GM23338 (cell line): ENCODE results near the gene NPEPL1.

Experiments used
- CREB1 ChIP-seq: fragments of 250-450 bp; sonication (Bioruptor Pico); IDR thresholded peaks from 2 replicates; pipeline ENCODE4 v1.5.0; 2020; ENCODE audit warnings: low read depth, mild to moderate bottlenecking, moderate library complexity
- CTCF ChIP-seq, 2 experiments: fragments of 200-600 bp in 1 of 2; sonication (generic) in 1 of 2; conservative IDR thresholded peaks; 2 replicates each; pipeline versions ENCODE4 v1.5.1 to v1.6.1; 2016 to 2017; ENCODE audit warnings: antibody characterized with exemption in 2 of 2, low read depth in 2 of 2, mild to moderate bottlenecking in 2 of 2, moderate library complexity in 1 of 2
- EZH2 ChIP-seq: fragments of 200-600 bp; sonication (generic); IDR thresholded peaks from one replicate; pipeline ENCODE4 v1.8.0; 2017; ENCODE audit warnings: antibody characterized with exemption, mild to moderate bottlenecking, low read depth; ENCODE audit not compliant: unreplicated experiment
- EZH2phosphoT487 ChIP-seq: fragments of 200-600 bp; sonication (generic); IDR thresholded peaks from one replicate; pipeline ENCODE4 v1.8.1; 2018; ENCODE audit warnings: antibody characterized with exemption; ENCODE audit not compliant: unreplicated experiment
- JUNB ChIP-seq: IDR thresholded peaks from one replicate; pipeline ENCODE4 v1.6.1; 2016; ENCODE audit warnings: antibody characterized with exemption; ENCODE audit not compliant: unreplicated experiment
- NANOG ChIP-seq: IDR thresholded peaks from 2 replicates; pipeline ENCODE4 v1.6.1; 2016; ENCODE audit warnings: antibody characterized with exemption, borderline replicate concordance
- POLR2AphosphoS5 ChIP-seq: IDR thresholded peaks from 2 replicates; pipeline ENCODE4 v1.6.1; 2016; ENCODE audit warnings: antibody characterized with exemption, low read depth
- STAT1 ChIP-seq: IDR thresholded peaks from one replicate; pipeline ENCODE4 v1.6.1; 2016; ENCODE audit warnings: antibody characterized with exemption; ENCODE audit not compliant: unreplicated experiment
- ZNF114 ChIP-seq: fragments of 250-450 bp; sonication (Bioruptor Pico); IDR thresholded peaks from 2 replicates; pipeline ENCODE4 v1.5.0; 2020; ENCODE audit warnings: mild to moderate bottlenecking, moderate library complexity
- ZNF331 ChIP-seq: fragments of 250-450 bp; sonication (Bioruptor Pico); IDR thresholded peaks from 2 replicates; pipeline ENCODE4 v1.5.0; 2020; ENCODE audit warnings: low read depth, mild to moderate bottlenecking, moderate library complexity
- TF ChIP-seq, protein P1 (sequence below): IDR thresholded peaks from one replicate; pipeline ENCODE4 v1.6.1; 2018; ENCODE audit warnings: antibody characterized with exemption; ENCODE audit not compliant: unreplicated experiment
- TF ChIP-seq, protein P2 (sequence below): IDR thresholded peaks from 2 replicates; pipeline ENCODE4 v1.6.1; 2016; ENCODE audit warnings: antibody characterized with exemption
- TF ChIP-seq, protein P3 (sequence below): fragments of 250-450 bp; sonication (Bioruptor Pico); IDR thresholded peaks from 2 replicates; pipeline ENCODE4 v1.5.0; 2020; ENCODE audit warnings: mild to moderate bottlenecking, moderate library complexity

GRCh38 chr20:58701431-58702160, 9.0 kb downstream of the NPEPL1 start:
- no peak for TF ChIP-seq EZH2
- TF ChIP-seq CTCF (conservative IDR thresholded peaks at IDR 0.05; ENCODE audit: low read depth in 2 of 2), result no peak
- TF ChIP-seq, protein P1, sequence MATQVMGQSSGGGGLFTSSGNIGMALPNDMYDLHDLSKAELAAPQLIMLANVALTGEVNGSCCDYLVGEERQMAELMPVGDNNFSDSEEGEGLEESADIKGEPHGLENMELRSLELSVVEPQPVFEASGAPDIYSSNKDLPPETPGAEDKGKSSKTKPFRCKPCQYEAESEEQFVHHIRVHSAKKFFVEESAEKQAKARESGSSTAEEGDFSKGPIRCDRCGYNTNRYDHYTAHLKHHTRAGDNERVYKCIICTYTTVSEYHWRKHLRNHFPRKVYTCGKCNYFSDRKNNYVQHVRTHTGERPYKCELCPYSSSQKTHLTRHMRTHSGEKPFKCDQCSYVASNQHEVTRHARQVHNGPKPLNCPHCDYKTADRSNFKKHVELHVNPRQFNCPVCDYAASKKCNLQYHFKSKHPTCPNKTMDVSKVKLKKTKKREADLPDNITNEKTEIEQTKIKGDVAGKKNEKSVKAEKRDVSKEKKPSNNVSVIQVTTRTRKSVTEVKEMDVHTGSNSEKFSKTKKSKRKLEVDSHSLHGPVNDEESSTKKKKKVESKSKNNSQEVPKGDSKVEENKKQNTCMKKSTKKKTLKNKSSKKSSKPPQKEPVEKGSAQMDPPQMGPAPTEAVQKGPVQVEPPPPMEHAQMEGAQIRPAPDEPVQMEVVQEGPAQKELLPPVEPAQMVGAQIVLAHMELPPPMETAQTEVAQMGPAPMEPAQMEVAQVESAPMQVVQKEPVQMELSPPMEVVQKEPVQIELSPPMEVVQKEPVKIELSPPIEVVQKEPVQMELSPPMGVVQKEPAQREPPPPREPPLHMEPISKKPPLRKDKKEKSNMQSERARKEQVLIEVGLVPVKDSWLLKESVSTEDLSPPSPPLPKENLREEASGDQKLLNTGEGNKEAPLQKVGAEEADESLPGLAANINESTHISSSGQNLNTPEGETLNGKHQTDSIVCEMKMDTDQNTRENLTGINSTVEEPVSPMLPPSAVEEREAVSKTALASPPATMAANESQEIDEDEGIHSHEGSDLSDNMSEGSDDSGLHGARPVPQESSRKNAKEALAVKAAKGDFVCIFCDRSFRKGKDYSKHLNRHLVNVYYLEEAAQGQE, result no peak
- TF ChIP-seq STAT1, result no peak
- TF ChIP-seq POLR2AphosphoS5, result no peak
- TF ChIP-seq EZH2phosphoT487, result no peak
- TF ChIP-seq, protein P2, sequence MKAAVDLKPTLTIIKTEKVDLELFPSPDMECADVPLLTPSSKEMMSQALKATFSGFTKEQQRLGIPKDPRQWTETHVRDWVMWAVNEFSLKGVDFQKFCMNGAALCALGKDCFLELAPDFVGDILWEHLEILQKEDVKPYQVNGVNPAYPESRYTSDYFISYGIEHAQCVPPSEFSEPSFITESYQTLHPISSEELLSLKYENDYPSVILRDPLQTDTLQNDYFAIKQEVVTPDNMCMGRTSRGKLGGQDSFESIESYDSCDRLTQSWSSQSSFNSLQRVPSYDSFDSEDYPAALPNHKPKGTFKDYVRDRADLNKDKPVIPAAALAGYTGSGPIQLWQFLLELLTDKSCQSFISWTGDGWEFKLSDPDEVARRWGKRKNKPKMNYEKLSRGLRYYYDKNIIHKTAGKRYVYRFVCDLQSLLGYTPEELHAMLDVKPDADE, result no peak
- no peak for TF ChIP-seq JUNB
- no peak for TF ChIP-seq CREB1 (CRISPR knock-in tag)
- TF ChIP-seq ZNF331 (CRISPR knock-in tag), result no peak
- no peak for TF ChIP-seq ZNF114
- no peak for TF ChIP-seq NANOG
- TF ChIP-seq, protein P3, sequence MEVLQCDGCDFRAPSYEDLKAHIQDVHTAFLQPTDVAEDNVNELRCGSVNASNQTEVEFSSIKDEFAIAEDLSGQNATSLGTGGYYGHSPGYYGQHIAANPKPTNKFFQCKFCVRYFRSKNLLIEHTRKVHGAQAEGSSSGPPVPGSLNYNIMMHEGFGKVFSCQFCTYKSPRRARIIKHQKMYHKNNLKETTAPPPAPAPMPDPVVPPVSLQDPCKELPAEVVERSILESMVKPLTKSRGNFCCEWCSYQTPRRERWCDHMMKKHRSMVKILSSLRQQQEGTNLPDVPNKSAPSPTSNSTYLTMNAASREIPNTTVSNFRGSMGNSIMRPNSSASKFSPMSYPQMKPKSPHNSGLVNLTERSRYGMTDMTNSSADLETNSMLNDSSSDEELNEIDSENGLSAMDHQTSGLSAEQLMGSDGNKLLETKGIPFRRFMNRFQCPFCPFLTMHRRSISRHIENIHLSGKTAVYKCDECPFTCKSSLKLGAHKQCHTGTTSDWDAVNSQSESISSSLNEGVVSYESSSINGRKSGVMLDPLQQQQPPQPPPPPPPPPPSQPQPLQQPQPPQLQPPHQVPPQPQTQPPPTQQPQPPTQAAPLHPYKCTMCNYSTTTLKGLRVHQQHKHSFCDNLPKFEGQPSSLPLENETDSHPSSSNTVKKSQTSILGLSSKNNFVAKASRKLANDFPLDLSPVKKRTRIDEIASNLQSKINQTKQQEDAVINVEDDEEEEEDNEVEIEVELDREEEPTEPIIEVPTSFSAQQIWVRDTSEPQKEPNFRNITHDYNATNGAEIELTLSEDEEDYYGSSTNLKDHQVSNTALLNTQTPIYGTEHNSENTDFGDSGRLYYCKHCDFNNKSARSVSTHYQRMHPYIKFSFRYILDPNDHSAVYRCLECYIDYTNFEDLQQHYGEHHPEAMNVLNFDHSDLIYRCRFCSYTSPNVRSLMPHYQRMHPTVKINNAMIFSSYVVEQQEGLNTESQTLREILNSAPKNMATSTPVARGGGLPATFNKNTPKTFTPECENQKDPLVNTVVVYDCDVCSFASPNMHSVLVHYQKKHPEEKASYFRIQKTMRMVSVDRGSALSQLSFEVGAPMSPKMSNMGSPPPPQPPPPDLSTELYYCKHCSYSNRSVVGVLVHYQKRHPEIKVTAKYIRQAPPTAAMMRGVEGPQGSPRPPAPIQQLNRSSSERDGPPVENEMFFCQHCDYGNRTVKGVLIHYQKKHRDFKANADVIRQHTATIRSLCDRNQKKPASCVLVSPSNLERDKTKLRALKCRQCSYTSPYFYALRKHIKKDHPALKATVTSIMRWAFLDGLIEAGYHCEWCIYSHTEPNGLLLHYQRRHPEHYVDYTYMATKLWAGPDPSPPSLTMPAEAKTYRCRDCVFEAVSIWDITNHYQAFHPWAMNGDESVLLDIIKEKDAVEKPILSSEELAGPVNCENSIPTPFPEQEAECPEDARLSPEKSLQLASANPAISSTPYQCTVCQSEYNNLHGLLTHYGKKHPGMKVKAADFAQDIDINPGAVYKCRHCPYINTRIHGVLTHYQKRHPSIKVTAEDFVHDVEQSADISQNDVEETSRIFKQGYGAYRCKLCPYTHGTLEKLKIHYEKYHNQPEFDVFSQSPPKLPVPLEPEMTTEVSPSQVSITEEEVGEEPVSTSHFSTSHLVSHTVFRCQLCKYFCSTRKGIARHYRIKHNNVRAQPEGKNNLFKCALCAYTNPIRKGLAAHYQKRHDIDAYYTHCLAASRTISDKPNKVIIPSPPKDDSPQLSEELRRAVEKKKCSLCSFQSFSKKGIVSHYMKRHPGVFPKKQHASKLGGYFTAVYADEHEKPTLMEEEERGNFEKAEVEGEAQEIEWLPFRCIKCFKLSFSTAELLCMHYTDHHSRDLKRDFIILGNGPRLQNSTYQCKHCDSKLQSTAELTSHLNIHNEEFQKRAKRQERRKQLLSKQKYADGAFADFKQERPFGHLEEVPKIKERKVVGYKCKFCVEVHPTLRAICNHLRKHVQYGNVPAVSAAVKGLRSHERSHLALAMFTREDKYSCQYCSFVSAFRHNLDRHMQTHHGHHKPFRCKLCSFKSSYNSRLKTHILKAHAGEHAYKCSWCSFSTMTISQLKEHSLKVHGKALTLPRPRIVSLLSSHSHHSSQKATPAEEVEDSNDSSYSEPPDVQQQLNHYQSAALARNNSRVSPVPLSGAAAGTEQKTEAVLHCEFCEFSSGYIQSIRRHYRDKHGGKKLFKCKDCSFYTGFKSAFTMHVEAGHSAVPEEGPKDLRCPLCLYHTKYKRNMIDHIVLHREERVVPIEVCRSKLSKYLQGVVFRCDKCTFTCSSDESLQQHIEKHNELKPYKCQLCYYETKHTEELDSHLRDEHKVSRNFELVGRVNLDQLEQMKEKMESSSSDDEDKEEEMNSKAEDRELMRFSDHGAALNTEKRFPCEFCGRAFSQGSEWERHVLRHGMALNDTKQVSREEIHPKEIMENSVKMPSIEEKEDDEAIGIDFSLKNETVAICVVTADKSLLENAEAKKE (CRISPR knock-in tag), result no peak
